Endodermal cell (in vitro differentiated cells): ENCODE results near the gene BCOR. TPM values are rescaled to one million over a fixed set of nuclear protein-coding genes. Genes with fewer than 3 reads are reported as not detected.
A peak's percentile ranks its signal among the peaks of the same experiment; 100 is the strongest.

ENCODE experiments used
- DNase-seq: peaks from one replicate; pipeline ENCODE4 v3.0.0-alpha.2; 2017
- H3K27ac ChIP-seq: 2 replicates; pipeline ENCODE4 v1.5.1; 2013; ENCODE audit warnings: mild to moderate bottlenecking, low read depth, low read length, moderate library complexity
- H3K27me3 ChIP-seq: 2 replicates; pipeline ENCODE4 v1.6.1; 2013; ENCODE audit warnings: mild to moderate bottlenecking, low read length, moderate library complexity; ENCODE audit not compliant: insufficient read depth, control insufficient read depth, poor library complexity, severe bottlenecking
- H3K36me3 ChIP-seq: 2 replicates; pipeline ENCODE4 v1.7.0; 2013; ENCODE audit warnings: mild to moderate bottlenecking, low read length, moderate library complexity; ENCODE audit not compliant: control insufficient read depth, insufficient read depth
- H3K4me1 ChIP-seq: one replicate; pipeline ENCODE4 v1.7.0; 2013; ENCODE audit warnings: low read length; ENCODE audit not compliant: control insufficient read depth, insufficient read depth
- H3K4me3 ChIP-seq: 2 replicates; pipeline ENCODE4 v1.5.1; 2013; ENCODE audit warnings: mild to moderate bottlenecking, low read length, moderate library complexity
- H3K9ac ChIP-seq: 2 replicates; pipeline ENCODE4 v1.6.1; 2013; ENCODE audit warnings: mild to moderate bottlenecking, low read length, moderate library complexity; ENCODE audit not compliant: poor library complexity, severe bottlenecking; ENCODE audit errors: extremely low read depth
- H3K9me3 ChIP-seq: 2 replicates; pipeline ENCODE4 v1.6.1; 2013; ENCODE audit warnings: mild to moderate bottlenecking, low read length, moderate library complexity; ENCODE audit not compliant: control insufficient read depth
- H3K27ac Mint-ChIP-seq: 2 replicates; pipeline ENCODE4 v1.8.0; 2020; ENCODE audit warnings: mixed read lengths
- H3K27me3 Mint-ChIP-seq: 2 replicates; pipeline ENCODE4 v1.8.0; 2021; ENCODE audit warnings: mild to moderate bottlenecking, mixed read lengths; ENCODE audit not compliant: insufficient read depth
- H3K36me3 Mint-ChIP-seq: 2 replicates; pipeline ENCODE4 v1.8.0; 2020; ENCODE audit warnings: low read depth, mixed read lengths
- H3K4me1 Mint-ChIP-seq: 2 replicates; pipeline ENCODE4 v1.8.0; 2020; ENCODE audit warnings: mixed read lengths
- H3K4me3 Mint-ChIP-seq: 2 replicates; pipeline ENCODE4 v1.8.0; 2020; ENCODE audit warnings: mild to moderate bottlenecking, moderate library complexity, mixed read lengths
- H3K9me3 Mint-ChIP-seq: 2 replicates; pipeline ENCODE4 v1.8.0; 2020; ENCODE audit warnings: mild to moderate bottlenecking, mixed read lengths
- CTCF ChIP-seq: fragments of 200-600 bp; sonication (generic); conservative IDR thresholded peaks from 2 replicates; pipeline ENCODE4 v1.5.0; 2021; ENCODE audit warnings: antibody characterized with exemption, mild to moderate bottlenecking
- WGBS, 2 experiments: methylation state at CpG; one replicate each; pipeline versions ENCODE4 v1.1.5 to v1.1.7; 2013; ENCODE audit warnings: missing lambda C conversion rate in 2 of 2, mixed read lengths in 1 of 2; ENCODE audit not compliant: insufficient coverage in 1 of 2, insufficient read length in 1 of 2; 5-methylcytosine and 5-hydroxymethylcytosine counted together
- total RNA-seq, 2 donors: library from RNA; stranded (reverse); fragmentation: NEBNext Ultra II Directional in 1 of 2; extraction: Animal tissue kit (Norgen Biotek cat#: 25700) in 1 of 2; gene quantifications; 2 replicates in 1 of 2; 3 replicates in 1 of 2; pipeline ENCODE4 v1.2.1, GENCODE V29; 2021

The BCOR gene
- total RNA-seq, 2 donors from 2014 or later: 31.3 to 37.9 TPM

- 20% methylated on average over 9 of the region's 9 CpGs; no CpG with 5 or more reads in 1 of the 2 experiments for WGBS, 2 experiments
- Histone ChIP-seq H3K9ac (no peak overlapping the region), H3K4me3 (peak overlapping the region; percentile 69), H3K9me3 (no peaks in the 10 kb centered on the region), H3K27me3 (peaks cover 34% of the 10 kb centered on the region), H3K4me1 (no peaks in the 10 kb centered on the region), H3K27ac (no peak overlapping the region), H3K36me3 (no peaks in the 10 kb centered on the region)
- peaks cover 57% of the 10 kb centered on the region for H3K4me1 Mint-ChIP-seq
- peaks cover 3% of the 10 kb centered on the region for H3K9me3 Mint-ChIP-seq
- peak overlapping the region; percentile 64 for H3K4me3 Mint-ChIP-seq
- no peak for TF ChIP-seq CTCF
- DNase-seq: peak; percentile 76
- H3K36me3 Mint-ChIP-seq: no peaks in the 10 kb centered on the region
- peaks cover 81% of the 10 kb centered on the region for H3K27me3 Mint-ChIP-seq
- H3K27ac Mint-ChIP-seq: no peak overlapping the region
These were observed 46.8 kb upstream of the BCOR start for GRCh38 chrX:40144576-40144975.

GRCh38 chrX:40143987-40144386, 46.2 kb upstream of the BCOR start:
- no peaks in the 10 kb centered on the region for H3K36me3 Mint-ChIP-seq
- H3K4me1 Mint-ChIP-seq: peaks cover 51% of the 10 kb centered on the region
- Histone ChIP-seq H3K27ac (no peak overlapping the region), H3K9me3 (no peaks in the 10 kb centered on the region), H3K4me3 (no peak overlapping the region), H3K4me1 (no peaks in the 10 kb centered on the region), H3K36me3 (no peaks in the 10 kb centered on the region), H3K9ac (no peak overlapping the region), H3K27me3 (peaks cover 28% of the 10 kb centered on the region)
- TF ChIP-seq CTCF: no peak
- DNase-seq: peak; percentile 38
- no peak overlapping the region for H3K4me3 Mint-ChIP-seq
- H3K27ac Mint-ChIP-seq: no peak overlapping the region
- WGBS, 2 experiments: 67 to 84% methylated on average over 2 to 5 of the region's 5 CpGs
- peaks cover 75% of the 10 kb centered on the region for H3K27me3 Mint-ChIP-seq
- H3K9me3 Mint-ChIP-seq: peaks cover under 1% of the 10 kb centered on the region

- peaks cover 65% of the 10 kb centered on the region for H3K27me3 Mint-ChIP-seq
- WGBS, 2 experiments: 66% methylated on average over 6 of the region's 10 CpGs; no CpG with 5 or more reads in 1 of the 2 experiments
- no peaks in the 10 kb centered on the region for H3K36me3 Mint-ChIP-seq
- H3K27ac ChIP-seq: no peak overlapping the region
- H3K4me1 Mint-ChIP-seq: peaks cover 43% of the 10 kb centered on the region
- peak; percentile 83 for DNase-seq
- no peak overlapping the region for H3K4me3 ChIP-seq
- no peaks in the 10 kb centered on the region for H3K36me3 ChIP-seq
- H3K9me3 ChIP-seq: no peaks in the 10 kb centered on the region
- H3K27ac Mint-ChIP-seq: no peak overlapping the region
- H3K4me3 Mint-ChIP-seq: no peak overlapping the region
- H3K4me1 ChIP-seq: no peaks in the 10 kb centered on the region
- no peaks in the 10 kb centered on the region for H3K9me3 Mint-ChIP-seq
- TF ChIP-seq CTCF: no peak
- H3K27me3 ChIP-seq: peaks cover 22% of the 10 kb centered on the region
- H3K9ac ChIP-seq: no peak overlapping the region
These were observed 45.2 kb upstream of the BCOR start for GRCh38 chrX:40143001-40143400.
